Panc1 (cell line): ENCODE measurements around the gene FBXL2. TPM values are rescaled to one million over a fixed set of nuclear protein-coding genes. Genes with fewer than 3 reads are reported as not detected.

Experiments used
- ATAC-seq: fragments of 200-7000 bp; cut with Tn5 transposase; 2 replicates; pipeline ENCODE4 v1.9.1; 2020; ENCODE audit warnings: mild to moderate bottlenecking, moderate library complexity
- BruUV-seq: library from RNA; stranded (reverse); fragments of 400-500 nt; replicated peaks from 2 replicates; lab custom pipeline; 2021; lab: Mats Ljungman, UMichigan
- CTCF ChIA-PET: fragments of 300-600 bp; sonication (Branson Sonifier 250); formaldehyde crosslinking; loops from one replicate; lab custom pipeline; 2022; ENCODE audit warnings: antibody characterized with exemption; lab: Charles Lee
- POLR2A ChIA-PET: fragments of 300-600 bp; sonication (Branson Sonifier 250); formaldehyde crosslinking; loops from one replicate; lab custom pipeline; 2022; ENCODE audit warnings: antibody characterized with exemption; lab: Charles Lee
- DNase-seq: peaks from one replicate; pipeline ENCODE4 v3.0.0-alpha.2; 2010; ENCODE audit warnings: low read depth, low spot score
- H3K27ac ChIP-seq: 2 replicates; pipeline ENCODE4 v1.5.1; 2011; ENCODE audit warnings: mild to moderate bottlenecking, low read length, inconsistent platforms
- H3K27me3 ChIP-seq: fragments of 200-500 bp; sonication (Bioruptor generic); 2 replicates; pipeline ENCODE4 v1.6.0; 2014; ENCODE audit warnings: low read length, inconsistent platforms; ENCODE audit not compliant: control insufficient read depth, insufficient read depth
- H3K36me3 ChIP-seq: fragments of 200-500 bp; sonication (Bioruptor generic); 2 replicates; pipeline ENCODE4 v1.5.1; 2014; ENCODE audit warnings: inconsistent platforms, mild to moderate bottlenecking, low read length, moderate library complexity; ENCODE audit not compliant: control insufficient read depth, insufficient read depth
- H3K4me1 ChIP-seq: 2 replicates; pipeline ENCODE4 v1.5.1; 2011; ENCODE audit warnings: inconsistent platforms, mild to moderate bottlenecking, low read length, moderate library complexity; ENCODE audit not compliant: control insufficient read depth, insufficient read depth
- H3K4me3 ChIP-seq, 2 experiments: 2 replicates each; pipeline ENCODE4 v1.5.1; 2011 to 2012; ENCODE audit warnings: low read depth in 2 of 2, low read length in 2 of 2, mild to moderate bottlenecking in 2 of 2, inconsistent platforms in 1 of 2, moderate library complexity in 1 of 2
- H3K9me3 ChIP-seq: fragments of 200-500 bp; sonication (Bioruptor generic); 2 replicates; pipeline ENCODE4 v1.5.1; 2014; ENCODE audit warnings: low read depth, mild to moderate bottlenecking, inconsistent platforms, low read length, moderate library complexity; ENCODE audit not compliant: control insufficient read depth, insufficient read depth
- CTCF ChIP-seq: fragments of 450-650 bp; IDR thresholded peaks from 2 replicates; pipeline ENCODE4 v1.5.1; 2017; ENCODE audit warnings: mild to moderate bottlenecking
- REST ChIP-seq, 2 experiments: IDR thresholded peaks; 2 replicates each; pipeline ENCODE4 v1.6.1; 2011 to 2012; ENCODE audit warnings: low read depth in 2 of 2, control low read depth in 1 of 2, low read length in 1 of 2, mild to moderate bottlenecking in 1 of 2, moderate library complexity in 1 of 2; ENCODE audit not compliant: insufficient read depth in 1 of 2
- in situ Hi-C: cut with HindIII; loops from 2 replicates; pipeline ENCODE4 v1.10.0; 2016; ENCODE audit warnings: low sequenced_read_pairs, low pct_unique_long_range_greater_than_20kb
- intact Hi-C: fragments of 100-400 bp; cut with micrococcal nuclease; formaldehyde crosslinking; loops from one replicate; pipeline ENCODE4 v1.10.0; 2022; ENCODE audit not compliant: unreplicated experiment
- total RNA-seq: library from RNA; stranded (reverse); gene quantifications from one replicate; pipeline ENCODE4 v1.2.1, GENCODE V29; 2021; ENCODE audit not compliant: unreplicated experiment

The FBXL2 gene
- total RNA-seq, 1 experiment from 2014 or later: 12.3 TPM

- in situ Hi-C loops (no loop called here), intact Hi-C loops (no loop called here)
- no peak for TF ChIP-seq REST (IDR thresholded peaks at IDR 0.05; ENCODE audit: insufficient read depth in 1 of 2, low read depth in 2 of 2, low read length in 1 of 2)
- TF ChIP-seq CTCF: no peak
- Histone ChIP-seq H3K9me3 (no peaks in the 10 kb centered on the region), H3K4me1 (peaks cover 8% of the 10 kb centered on the region), H3K27ac (no peak overlapping the region), H3K36me3 (no peaks in the 10 kb centered on the region), H3K4me3 (no peak overlapping the region), H3K27me3 (no peaks in the 10 kb centered on the region)
- ChIA-PET CTCF (interaction anchor here (1.2 kb wide), 1 partner anchor 233 kb away, joined by 9 read pairs; no protein-coding TSS in a partner anchor), POLR2A (no interaction called here)
- no peak for DNase-seq
- no TSS peak for BruUV-seq
- ATAC-seq: no peak
These were observed 87.4 kb downstream of the FBXL2 start for GRCh38 chr3:33364531-33365128.

- peaks cover 9% of the 10 kb centered on the region; the same call in 1 of the 2 replicates for H3K36me3 ChIP-seq
- BruUV-seq: no TSS peak
- H3K9me3 ChIP-seq: peaks cover 3% of the 10 kb centered on the region; the same call in 1 of the 2 replicates
- CTCF ChIA-PET: interaction anchor here (0.6 to 2.4 kb wide), 5 partner anchors 31 to 425 kb away, joined by 3 to 47 read pairs (median 4); no protein-coding TSS in a partner anchor
- in situ Hi-C loops (no loop called here), intact Hi-C loops (loop anchor here (1.0 to 5.0 kb wide), 2 partner anchors 241 to 425 kb away; no protein-coding TSS in a partner anchor)
- DNase-seq (peak; percentile 46), ATAC-seq (peak; percentile 76)
- H3K4me1 ChIP-seq: no peaks in the 10 kb centered on the region; the same call in 1 of the 2 replicates
- TF ChIP-seq REST (IDR thresholded peaks at IDR 0.05; ENCODE audit: insufficient read depth in 1 of 2, low read depth in 2 of 2, low read length in 1 of 2) (no peak), CTCF (peak; percentile 87)
- no peak overlapping the region for H3K27ac ChIP-seq
- POLR2A ChIA-PET: no interaction called here
- H3K27me3 ChIP-seq: no peaks in the 10 kb centered on the region
- H3K4me3 ChIP-seq: no peak overlapping the region
These were observed 95.2 kb downstream of the FBXL2 start for GRCh38 chr3:33372218-33373081.
